GM21515 (cell line): ENCODE measurements around the gene LSM2.
"Not testable (repeated sequence)": the region's sequence is repeated elsewhere in the genome, so short reads cannot be mapped to it uniquely, and the experiment has no call there.

ENCODE experiments used
- ATAC-seq: cut with Tn5 transposase; IDR thresholded peaks from one replicate; pipeline ENCODE4 v1.9.1; 2021; ENCODE audit not compliant: unreplicated experiment

Gene LSM2

DNA sequence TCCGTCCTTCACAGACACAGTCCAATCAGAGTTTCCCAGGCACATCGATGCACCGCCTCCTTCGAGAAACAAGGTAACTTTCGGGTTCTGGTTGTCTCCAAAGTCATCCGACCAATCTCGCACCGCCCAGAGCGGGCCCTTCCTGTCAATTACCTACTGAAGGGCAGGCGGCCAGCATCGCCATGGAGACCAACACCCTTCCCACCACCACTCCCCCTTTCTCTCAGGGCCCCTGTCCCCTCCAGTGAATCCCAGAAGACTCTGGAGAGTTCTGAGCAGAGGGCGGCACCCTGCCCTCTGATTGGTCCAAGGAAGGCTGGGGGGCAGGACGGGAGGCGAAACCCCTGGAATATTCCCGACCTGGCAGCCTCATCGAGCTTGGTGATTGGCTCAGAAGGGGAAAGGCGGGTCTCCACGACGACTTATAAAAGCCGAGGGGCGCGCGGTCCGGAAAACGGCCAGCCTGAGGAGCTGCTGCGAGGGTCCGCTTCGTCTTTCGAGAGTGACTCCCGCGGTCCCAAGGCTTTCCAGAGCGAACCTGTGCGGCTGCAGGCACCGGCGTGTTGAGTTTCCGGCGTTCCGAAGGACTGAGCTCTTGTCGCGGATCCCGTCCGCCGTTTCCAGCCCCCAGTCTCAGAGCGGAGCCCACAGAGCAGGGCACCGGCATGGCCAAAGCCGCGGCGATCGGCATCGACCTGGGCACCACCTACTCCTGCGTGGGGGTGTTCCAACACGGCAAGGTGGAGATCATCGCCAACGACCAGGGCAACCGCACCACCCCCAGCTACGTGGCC lies 20.7 kb upstream of the LSM2 start, which contains the start of gene HSPA1B:
HSPA1B (plus strand) TSS at position 453 of the 794 bp plus-strand sequence; CDS start at position 666, 213 bp downstream.
- ATAC-seq: peak; percentile 59

DNA sequence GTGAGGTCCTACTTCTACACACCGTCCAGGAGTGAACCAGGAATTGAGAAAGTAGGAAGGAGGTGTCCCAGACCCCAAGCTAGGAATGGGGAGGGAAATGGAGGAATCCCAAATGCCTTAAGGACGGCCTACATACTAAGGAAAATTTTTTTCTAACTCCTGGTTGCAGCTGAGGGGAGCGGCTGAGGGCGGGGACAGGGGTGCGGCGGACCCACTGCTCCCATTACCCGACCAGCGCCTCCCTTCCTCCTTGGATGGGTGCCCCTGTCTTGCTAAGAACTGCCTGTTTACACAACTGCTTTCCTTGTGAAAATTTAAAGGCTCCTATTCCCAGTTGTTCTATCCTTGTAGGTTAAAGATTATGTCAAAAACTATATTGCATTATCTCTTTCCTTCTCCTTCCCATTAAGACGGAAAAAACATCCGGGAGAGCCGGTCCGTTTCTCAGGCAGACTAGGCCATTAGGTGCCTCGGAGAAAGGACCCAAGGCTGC lies 20.1 kb upstream of the LSM2 start:
- no peak for ATAC-seq

DNA sequence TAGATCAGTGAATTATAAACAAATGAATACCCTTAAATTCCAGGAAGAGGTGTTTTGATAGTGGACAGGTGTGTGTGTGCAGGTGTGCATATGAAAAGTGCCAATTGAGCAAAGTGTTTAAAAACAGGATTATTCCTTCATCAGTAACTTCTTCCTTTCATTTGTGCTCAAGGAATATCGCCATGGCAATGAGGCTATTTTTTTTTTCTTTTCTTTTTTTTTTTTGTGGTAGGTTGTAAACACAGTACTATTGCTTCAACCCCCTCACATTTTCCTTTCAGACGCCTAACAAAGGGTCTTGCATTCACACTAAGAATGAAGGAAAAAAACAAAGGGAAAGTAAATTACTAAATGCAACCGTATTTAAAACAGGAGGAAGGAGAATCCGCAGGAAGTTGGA lies 18.8 kb upstream of the LSM2 start:
- ATAC-seq: no peak

DNA sequence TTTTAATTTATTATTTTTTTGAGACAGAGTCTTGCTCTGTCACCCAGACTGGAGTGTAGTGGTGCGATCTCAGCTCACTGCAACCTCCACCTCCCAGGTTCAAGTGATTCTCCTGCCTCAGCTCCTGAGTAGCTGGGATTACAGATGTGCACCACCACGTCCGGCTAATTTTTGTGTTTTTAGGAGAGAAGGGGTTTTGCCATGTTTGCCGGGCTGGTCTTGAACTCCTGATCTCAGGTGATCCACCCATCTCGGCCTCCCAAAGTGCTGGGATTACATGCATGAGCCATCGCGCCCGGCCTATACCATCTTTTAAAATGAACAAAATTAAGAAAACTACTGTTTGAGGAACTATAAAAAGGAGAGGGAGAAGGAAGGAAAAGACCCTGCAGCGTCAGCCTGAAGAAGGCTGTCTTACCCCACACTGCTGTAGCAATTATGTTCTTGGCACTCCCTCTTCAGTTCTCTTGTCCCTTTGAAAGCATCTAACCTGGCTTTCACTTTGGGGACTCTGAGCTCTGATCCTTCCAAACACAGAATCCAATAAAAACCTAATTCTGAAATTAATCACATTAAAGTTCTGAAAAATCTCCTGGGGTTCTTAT lies 16.9 kb upstream of the LSM2 start:
- ATAC-seq: not testable (repeated sequence)

DNA sequence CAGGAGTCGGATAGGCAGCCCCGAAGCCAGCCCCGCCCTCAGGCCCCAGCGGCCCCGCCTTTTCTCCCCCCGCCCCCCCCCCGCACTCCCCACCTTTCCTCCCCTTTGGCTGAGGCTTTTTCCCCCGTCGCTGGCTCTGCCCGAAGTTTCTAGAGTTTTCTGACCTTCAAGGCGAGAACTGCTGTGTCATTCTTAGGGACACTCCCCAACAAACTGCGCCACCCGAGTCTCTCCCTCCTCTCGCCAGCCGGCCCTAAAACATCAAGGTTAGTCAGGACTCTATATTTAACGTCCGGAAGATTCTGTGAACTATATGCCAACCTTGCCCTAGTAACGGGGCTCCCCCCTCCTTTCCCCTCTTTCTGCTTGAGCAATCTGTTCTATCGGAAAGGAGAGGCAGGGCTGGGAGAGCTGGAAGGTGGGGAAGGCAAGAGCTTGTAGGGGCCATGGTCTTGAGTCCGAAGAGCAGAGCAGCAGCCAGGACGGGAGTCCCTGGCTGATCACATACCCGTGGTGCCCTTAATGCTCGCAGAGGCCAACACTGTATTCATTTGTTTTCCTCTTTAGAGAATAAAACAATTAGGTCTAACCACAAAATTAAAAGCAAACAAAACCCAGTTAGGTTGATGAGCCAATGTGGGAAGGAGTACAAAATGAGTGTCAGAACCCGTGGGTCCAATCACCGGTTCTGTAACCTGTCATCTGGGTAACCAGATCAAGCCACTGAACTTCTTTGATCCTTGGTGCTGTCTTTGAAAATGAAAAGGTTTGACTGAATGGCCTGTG lies 15.5 kb upstream of the LSM2 start:
- peak; percentile 32 for ATAC-seq

DNA sequence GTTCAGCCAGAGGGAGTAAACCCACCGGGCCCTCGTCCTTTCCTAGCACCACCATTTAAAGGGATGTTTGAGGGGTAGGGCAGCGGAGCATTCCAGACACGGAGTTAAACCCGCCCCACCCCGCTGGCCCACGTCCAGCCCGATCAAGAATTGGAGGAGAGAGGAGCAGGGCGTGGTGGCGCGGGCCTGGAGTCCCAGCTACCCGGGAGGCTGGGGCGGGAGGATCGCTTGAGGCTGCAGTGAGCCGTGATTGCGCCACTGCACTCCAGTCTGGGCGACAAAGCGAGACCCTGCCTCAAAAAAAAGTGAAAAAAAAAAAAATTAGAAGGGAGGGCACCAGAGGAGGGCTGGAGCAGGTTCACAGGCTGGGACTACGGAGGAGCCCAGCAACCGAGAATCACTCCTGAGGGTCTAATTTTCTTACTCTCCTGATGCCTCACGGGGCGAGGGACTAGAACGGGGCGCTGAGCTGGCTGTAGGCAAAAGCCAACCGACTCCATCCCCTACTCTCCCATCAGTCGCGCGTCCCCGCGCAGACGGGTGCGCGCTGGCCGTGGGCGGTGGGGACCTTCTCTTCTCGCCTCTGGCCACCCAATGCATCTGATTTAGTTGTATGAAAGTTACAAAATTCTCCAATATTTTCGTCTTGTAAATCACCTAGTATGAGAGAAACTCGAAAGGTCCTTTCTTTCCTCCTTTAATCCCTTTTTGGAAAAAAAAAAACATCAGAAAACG lies 14.7 kb upstream of the LSM2 start:
- ATAC-seq: peak; percentile 41

DNA sequence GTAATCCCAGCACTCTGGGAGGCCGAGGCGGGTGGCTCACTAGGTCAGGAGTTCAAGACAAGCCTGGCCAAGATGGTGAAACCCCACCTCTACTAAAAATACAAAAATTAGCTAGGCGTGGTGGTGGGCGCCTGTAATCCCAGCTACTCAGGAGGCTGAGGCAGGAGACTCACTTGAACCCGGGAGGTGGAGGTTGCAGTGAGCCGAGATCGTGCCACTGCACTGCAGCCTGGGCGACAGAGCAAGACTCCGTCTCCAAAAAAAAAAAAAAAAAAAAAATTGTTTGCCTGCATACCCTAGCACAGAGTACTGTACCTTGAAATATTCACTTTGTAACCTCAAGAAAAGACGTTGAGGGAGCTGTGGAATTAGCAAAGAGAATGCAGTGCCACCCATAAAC lies 13.6 kb upstream of the LSM2 start:
- not testable (repeated sequence) for ATAC-seq

DNA sequence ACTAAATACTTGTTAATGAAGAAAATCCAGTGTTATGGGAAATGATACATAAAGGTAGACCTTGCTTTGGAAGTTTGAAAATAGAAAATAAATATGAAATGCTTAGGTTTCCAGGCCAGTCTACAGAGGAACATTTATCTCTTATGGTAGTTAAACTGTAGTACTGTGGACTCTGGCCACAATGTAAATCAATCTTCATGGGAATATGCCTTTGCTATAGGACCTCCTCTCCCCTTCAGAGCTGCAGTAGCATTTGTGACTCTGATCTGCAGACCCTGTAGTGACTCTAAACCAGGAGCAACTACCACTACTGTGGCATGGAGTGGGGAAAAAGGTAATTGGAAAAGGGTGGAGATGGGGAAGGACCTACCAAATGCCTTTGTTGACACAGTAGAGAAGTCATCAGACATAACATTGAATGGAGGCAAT lies 13.1 kb upstream of the LSM2 start:
- no peak for ATAC-seq

DNA sequence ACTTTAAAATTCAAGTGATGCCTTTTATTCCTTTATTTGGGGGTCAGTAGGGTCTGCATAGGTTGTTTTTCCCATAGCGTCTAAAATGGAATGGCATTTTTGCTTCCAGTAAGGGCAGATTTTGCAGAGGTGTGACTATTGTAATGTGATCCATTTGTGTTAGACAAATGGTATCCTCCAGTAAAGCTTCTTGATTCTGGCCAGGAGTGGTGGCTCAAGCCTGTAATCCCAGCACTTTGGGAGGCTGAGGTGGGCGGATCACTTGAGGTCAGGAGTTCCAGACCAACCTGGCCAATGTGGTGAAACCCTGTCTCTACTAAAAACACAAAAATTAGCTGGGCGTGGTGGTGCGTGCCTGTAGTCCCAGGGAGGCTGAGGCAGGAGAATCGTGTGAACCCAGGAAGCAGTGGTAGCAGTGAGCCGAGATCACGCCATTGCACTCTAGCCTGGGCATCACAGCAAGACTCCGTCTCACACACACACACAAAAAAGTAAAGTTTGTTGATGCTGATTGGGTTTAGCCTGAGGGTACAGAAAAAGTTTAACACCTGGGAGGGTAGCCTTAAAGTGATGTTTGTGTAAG lies 11.3 kb upstream of the LSM2 start:
- not testable (repeated sequence) for ATAC-seq

DNA sequence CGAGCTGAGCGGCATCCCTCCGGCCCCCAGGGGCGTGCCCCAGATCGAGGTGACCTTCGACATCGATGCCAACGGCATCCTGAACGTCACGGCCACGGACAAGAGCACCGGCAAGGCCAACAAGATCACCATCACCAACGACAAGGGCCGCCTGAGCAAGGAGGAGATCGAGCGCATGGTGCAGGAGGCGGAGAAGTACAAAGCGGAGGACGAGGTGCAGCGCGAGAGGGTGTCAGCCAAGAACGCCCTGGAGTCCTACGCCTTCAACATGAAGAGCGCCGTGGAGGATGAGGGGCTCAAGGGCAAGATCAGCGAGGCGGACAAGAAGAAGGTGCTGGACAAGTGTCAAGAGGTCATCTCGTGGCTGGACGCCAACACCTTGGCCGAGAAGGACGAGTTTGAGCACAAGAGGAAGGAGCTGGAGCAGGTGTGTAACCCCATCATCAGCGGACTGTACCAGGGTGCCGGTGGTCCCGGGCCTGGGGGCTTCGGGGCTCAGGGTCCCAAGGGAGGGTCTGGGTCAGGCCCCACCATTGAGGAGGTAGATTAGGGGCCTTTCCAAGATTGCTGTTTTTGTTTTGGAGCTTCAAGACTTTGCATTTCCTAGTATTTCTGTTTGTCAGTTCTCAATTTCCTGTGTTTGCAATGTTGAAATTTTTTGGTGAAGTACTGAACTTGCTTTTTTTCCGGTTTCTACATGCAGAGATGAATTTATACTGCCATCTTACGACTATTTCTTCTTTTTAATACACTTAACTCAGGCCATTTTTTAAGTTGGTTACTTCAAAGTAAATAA lies 10.6 kb upstream of the LSM2 start:
- ATAC-seq: not testable (repeated sequence)

DNA sequence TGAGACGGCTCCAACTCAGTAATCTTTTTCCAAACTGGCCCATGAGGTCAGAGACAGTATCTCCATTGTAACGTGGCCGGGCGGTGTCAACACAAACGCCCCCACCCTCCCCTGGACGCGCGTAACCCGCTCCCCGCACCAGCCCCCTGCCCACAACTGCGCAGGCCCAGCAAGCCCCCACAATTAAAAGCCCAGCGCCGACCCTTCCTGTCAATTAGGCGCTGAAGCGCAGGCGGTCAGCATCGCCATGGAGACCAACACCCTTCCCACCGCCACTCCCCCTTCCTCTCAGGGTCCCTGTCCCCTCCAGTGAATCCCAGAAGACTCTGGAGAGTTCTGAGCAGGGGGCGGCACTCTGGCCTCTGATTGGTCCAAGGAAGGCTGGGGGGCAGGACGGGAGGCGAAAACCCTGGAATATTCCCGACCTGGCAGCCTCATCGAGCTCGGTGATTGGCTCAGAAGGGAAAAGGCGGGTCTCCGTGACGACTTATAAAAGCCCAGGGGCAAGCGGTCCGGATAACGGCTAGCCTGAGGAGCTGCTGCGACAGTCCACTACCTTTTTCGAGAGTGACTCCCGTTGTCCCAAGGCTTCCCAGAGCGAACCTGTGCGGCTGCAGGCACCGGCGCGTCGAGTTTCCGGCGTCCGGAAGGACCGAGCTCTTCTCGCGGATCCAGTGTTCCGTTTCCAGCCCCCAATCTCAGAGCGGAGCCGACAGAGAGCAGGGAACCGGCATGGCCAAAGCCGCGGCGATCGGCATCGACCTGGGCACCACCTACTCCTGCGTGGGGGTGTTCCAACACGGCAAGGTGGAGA lies 8.5 kb upstream of the LSM2 start, which contains the start of the genes HSPA1A and HSPA1L:
HSPA1A (plus strand) TSS at position 519 of the 814 bp plus-strand sequence; CDS start at position 733, 214 bp downstream.
HSPA1L (minus strand) TSS at position 259 of the 814 bp plus-strand sequence. CDS start 3,311 bp downstream, outside the sequence.
- ATAC-seq: peak; percentile 39

DNA sequence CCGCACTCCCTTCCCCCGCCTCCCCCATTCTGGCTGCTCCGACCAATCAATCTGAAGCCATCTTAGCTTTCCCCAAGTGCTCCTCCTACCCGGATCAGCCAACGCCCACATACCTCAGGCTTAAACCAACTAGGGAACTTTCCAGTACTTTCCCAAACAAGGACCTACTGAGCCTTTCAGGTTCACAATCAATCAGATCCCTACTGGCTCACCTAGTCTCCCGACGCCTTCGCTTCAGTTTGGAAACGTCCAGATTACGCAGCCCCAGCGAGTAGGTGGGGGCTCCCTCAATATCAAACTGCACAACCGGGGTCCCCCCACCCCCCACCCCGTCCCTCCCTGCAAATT lies 7.9 kb upstream of the LSM2 start:
- no peak for ATAC-seq

DNA sequence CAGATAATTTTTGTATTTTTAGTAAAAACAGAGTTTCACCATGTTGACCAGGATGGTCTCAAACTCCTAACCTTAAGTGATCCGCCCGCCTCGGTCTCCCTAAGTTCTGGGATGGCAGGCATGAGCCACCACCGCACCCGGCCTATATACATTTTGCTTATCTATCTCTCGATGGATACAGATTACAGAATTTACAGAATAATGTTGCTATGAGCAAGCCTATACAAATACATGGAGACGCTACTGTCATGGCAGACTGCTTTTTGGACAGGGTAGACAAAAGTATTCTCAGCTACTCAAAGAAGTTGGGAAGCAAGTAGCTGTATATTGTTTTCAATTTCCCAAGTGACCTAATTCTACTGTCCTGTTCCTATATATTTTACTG lies 6.7 kb upstream of the LSM2 start:
- ATAC-seq: no peak

DNA sequence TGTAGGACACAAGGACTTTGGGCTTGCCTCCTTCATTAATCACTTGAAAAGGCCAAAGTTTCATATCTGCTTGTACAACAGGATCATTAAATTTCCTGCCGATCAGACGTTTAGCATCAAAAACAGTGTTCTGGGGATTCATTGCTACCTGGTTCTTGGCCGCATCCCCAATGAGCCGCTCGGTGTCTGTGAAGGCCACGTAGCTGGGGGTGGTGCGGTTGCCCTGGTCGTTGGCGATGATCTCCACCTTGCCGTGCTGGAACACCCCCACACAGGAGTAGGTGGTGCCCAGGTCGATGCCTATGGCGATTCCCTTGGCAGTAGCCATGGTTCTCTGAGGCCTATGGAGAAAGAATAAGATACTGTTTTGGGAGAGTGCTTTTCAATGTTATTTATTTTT lies 4.9 kb upstream of the LSM2 start:
- no peak for ATAC-seq

DNA sequence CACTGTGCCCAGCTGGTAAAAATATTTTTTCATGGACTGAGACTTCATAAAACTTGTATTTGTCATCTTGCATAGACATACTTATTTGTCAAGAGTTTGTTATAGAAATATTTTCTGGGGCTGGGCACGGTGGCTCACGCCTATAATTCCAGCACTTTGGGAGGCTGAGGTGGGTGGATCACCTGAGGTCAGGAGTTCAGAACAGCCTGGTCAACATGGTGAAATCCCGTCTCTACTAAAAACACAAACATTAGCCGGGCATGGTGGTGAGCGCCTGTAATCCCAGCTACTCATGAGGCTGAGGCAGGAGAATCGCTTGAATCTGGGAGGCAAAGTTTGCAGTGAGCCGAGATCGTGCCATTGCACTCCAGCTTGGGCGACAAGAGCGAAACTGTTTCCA lies 1.8 kb upstream of the LSM2 start:
- not testable (repeated sequence) for ATAC-seq

DNA sequence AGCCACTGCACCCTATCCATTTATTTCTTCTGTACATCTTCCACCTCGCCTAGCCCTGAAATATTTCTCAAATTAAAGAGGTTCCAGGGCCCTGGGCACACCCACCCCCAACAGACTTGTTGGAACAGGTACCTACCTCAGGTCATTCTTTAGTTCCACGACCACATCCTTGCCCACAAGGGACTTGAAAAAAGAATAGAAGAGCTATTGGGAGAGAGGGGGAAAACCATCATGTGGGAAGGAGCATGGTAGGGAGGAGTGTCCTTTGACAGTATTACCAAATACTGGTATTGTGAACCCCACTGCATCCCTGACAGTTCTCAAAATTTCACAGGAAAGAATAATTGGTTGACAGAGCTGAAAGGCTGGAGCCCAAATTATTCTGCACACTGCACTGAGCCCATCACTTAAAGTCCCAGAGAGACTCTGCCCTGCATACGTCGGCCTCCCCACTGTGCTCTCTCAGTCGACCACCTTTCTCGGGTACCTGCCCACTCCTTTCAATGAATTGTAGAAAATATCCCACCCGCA lies 762 bp downstream of the LSM2 start:
- no peak for ATAC-seq

DNA sequence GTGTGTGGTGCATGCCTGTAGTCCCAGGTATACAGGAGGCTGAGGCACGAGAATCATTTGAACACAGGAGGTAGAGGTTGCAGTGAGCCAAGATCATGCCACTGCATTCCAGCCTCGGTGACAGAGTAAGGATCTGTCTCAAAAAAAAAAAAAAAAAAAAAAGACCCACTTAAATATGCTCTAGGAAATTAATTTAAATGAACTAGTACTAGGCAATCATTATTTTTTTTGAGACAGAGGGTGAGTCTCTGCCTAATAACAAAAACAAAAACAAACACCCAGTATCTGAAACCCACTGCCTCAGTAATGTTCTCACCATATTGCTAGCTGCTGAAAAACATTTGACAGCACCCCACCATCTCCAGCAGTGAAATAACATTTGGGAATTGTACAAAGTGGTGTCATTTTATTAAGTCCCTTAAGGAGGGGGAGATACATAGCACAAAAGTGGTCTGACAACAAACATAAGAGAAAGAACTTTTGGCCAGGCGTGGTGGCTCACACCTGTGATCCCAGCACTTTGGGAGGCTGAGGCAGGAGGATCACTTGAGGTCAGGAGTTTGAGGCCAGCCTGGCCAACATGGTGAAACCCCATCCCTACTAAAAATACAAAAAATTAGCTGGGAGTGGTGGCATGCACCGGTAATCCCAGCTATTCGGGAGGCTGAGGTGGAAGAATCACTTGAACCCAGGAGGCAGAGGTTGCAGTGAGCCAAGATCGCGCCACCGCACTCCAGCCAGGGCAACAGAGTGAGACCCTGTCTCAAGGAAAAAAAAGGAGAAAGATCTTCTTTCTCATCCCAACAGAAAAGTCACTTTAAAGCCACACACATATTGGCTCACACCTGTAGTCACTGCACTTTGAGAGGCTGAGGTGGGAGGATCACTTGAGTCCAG lies 5.5 kb downstream of the LSM2 start:
- ATAC-seq: not testable (repeated sequence)
